Fibroblast of upper back skin (primary cell): ENCODE measurements around the gene MFN2.
"Not testable (repeated sequence)": the region's sequence is repeated elsewhere in the genome, so short reads cannot be mapped to it uniquely, and the experiment has no call there.

ENCODE experiments used
- DNase-seq: peaks from one replicate; pipeline ENCODE4 v3.0.0-alpha.2; 2013

Gene MFN2

GRCh38 chr1:12028957-12029511, 48.8 kb downstream of the MFN2 start:
- no peak for DNase-seq

- no peak for DNase-seq
Measured at GRCh38 chr1:12029720-12030339, 49.6 kb downstream of the MFN2 start.

- DNase-seq, result no peak
Measured at GRCh38 chr1:12031039-12031980, 51.1 kb downstream of the MFN2 start.

- no peak for DNase-seq
Measured at GRCh38 chr1:12032161-12032621, 51.9 kb downstream of the MFN2 start.

- DNase-seq, result not testable (repeated sequence)
Measured at GRCh38 chr1:12033441-12033840, 53.2 kb downstream of the MFN2 start.

GRCh38 chr1:12034381-12034801, 54.1 kb downstream of the MFN2 start:
- DNase-seq, result peak; percentile 60

- DNase-seq, result no peak
Measured at GRCh38 chr1:12035312-12035711, 55.1 kb downstream of the MFN2 start.

GRCh38 chr1:12037486-12038355, 57.5 kb downstream of the MFN2 start:
- no peak for DNase-seq

GRCh38 chr1:12038356-12039163, 58.3 kb downstream of the MFN2 start:
- DNase-seq, result no peak

GRCh38 chr1:12039164-12039525, 58.9 kb downstream of the MFN2 start:
- no peak for DNase-seq

- not testable (repeated sequence) for DNase-seq
Measured at GRCh38 chr1:12039824-12040456, 59.7 kb downstream of the MFN2 start.

GRCh38 chr1:12040457-12041051, 60.3 kb downstream of the MFN2 start:
- DNase-seq, result peak; percentile 99

GRCh38 chr1:12044187-12044877, 64.1 kb downstream of the MFN2 start:
- peak; percentile 35 for DNase-seq

GRCh38 chr1:12046749-12047119, 66.5 kb downstream of the MFN2 start:
- DNase-seq, result no peak

GRCh38 chr1:12047120-12047876, 67.1 kb downstream of the MFN2 start:
- DNase-seq, result peak; percentile 57

GRCh38 chr1:12048372-12048771, 68.1 kb downstream of the MFN2 start:
- DNase-seq, result no peak

- no peak for DNase-seq
Measured at GRCh38 chr1:12049616-12050015, 69.4 kb downstream of the MFN2 start.

GRCh38 chr1:12051361-12051760, 71.1 kb downstream of the MFN2 start:
- no peak for DNase-seq

GRCh38 chr1:12052008-12052573, 71.8 kb downstream of the MFN2 start:
- DNase-seq, result peak; percentile 84
